Osteoblast (primary cell): ENCODE data around the gene PIR. TPM values are rescaled to one million over a fixed set of nuclear protein-coding genes. Genes with fewer than 3 reads are reported as not detected.

ENCODE experiments used
- DNase-seq: peaks from one replicate; pipeline ENCODE4 v3.0.0; 2011; ENCODE audit warnings: low spot score, mixed read lengths; ENCODE audit not compliant: insufficient read length; ENCODE audit errors: missing footprints
- H2AFZ ChIP-seq: 2 replicates; pipeline ENCODE4 v1.6.0; 2011; ENCODE audit warnings: mild to moderate bottlenecking, low read length
- H3K27ac ChIP-seq: 2 replicates; pipeline ENCODE4 v1.5.1; 2011; ENCODE audit warnings: mild to moderate bottlenecking, low read depth, low read length, moderate library complexity
- H3K27me3 ChIP-seq: 2 replicates; pipeline ENCODE4 v1.6.0; 2012; ENCODE audit warnings: mild to moderate bottlenecking, control low read depth, inconsistent platforms, low read length, moderate library complexity; ENCODE audit not compliant: insufficient read depth
- H3K36me3 ChIP-seq: 2 replicates; pipeline ENCODE4 v1.5.1; 2011; ENCODE audit warnings: mild to moderate bottlenecking, low read length, control low read depth, moderate library complexity; ENCODE audit not compliant: insufficient read depth
- H3K4me1 ChIP-seq: 2 replicates; pipeline ENCODE4 v1.5.1; 2011; ENCODE audit warnings: mild to moderate bottlenecking, low read length, control low read depth, moderate library complexity; ENCODE audit not compliant: insufficient read depth
- H3K4me2 ChIP-seq: 2 replicates; pipeline ENCODE4 v1.6.0; 2011; ENCODE audit warnings: mild to moderate bottlenecking, low read length; ENCODE audit not compliant: insufficient read depth
- H3K4me3 ChIP-seq: fragments of 200-600 bp; sonication (generic); 3 replicates; pipeline ENCODE4 v1.5.1; 2012; ENCODE audit warnings: mild to moderate bottlenecking, low read length, inconsistent platforms; ENCODE audit not compliant: insufficient read depth
- H3K79me2 ChIP-seq: 2 replicates; pipeline ENCODE4 v1.6.0; 2012; ENCODE audit warnings: mild to moderate bottlenecking, low read length, control low read depth, inconsistent platforms; ENCODE audit not compliant: insufficient read depth
- H3K9me3 ChIP-seq: 2 replicates; pipeline ENCODE4 v1.5.1; 2011; ENCODE audit warnings: low read depth, low read length, control low read depth
- H4K20me1 ChIP-seq: 2 replicates; pipeline ENCODE4 v1.6.0; 2012; ENCODE audit warnings: mild to moderate bottlenecking, low read length, control low read depth; ENCODE audit not compliant: insufficient read depth
- CTCF ChIP-seq: IDR thresholded peaks from 2 replicates; pipeline ENCODE4 v1.5.1; 2011; ENCODE audit warnings: mild to moderate bottlenecking, low read depth, low read length, moderate library complexity; ENCODE audit errors: extremely low read depth
- total RNA-seq: library from RNA; depleted of rRNA; stranded (reverse); fragments of >200 nt; gene quantifications from 2 replicates; pipeline ENCODE4 v1.2.3, GENCODE V29; 2012

The PIR gene
- total RNA-seq, 1 donor = 15.9 TPM

- no peak for TF ChIP-seq CTCF
- peaks cover 4% of the 10 kb centered on the region for H3K4me1 ChIP-seq
- no peak overlapping the region for H3K4me2 ChIP-seq
- DNase-seq = no peak
- H3K36me3 ChIP-seq = no peaks in the 10 kb centered on the region
- no peak overlapping the region for H3K4me3 ChIP-seq
- H3K27me3 ChIP-seq = peaks cover 19% of the 10 kb centered on the region
- no peaks in the 10 kb centered on the region for H4K20me1 ChIP-seq
- H2AFZ ChIP-seq = no peak overlapping the region
- no peak overlapping the region for H3K27ac ChIP-seq
- H3K79me2 ChIP-seq = no peaks in the 10 kb centered on the region
- H3K9me3 ChIP-seq = no peaks in the 10 kb centered on the region
Measured at GRCh38 chrX:15496824-15497223, 3.7 kb upstream of the PIR start.

- Histone ChIP-seq H3K4me1 (peaks cover 4% of the 10 kb centered on the region), H3K27ac (no peak overlapping the region), H4K20me1 (no peaks in the 10 kb centered on the region), H3K79me2 (no peaks in the 10 kb centered on the region), H3K4me3 (no peak overlapping the region), H2AFZ (no peak overlapping the region), H3K36me3 (no peaks in the 10 kb centered on the region), H3K27me3 (peaks cover 9% of the 10 kb centered on the region), H3K9me3 (no peaks in the 10 kb centered on the region), H3K4me2 (no peak overlapping the region)
- DNase-seq = no peak
- TF ChIP-seq CTCF = no peak
Measured at GRCh38 chrX:15495801-15496200, 2.7 kb upstream of the PIR start.

GRCh38 chrX:15492469-15492868, 664 bp downstream of the PIR start:
- Histone ChIP-seq H3K4me1 (peaks cover 4% of the 10 kb centered on the region), H3K79me2 (no peaks in the 10 kb centered on the region), H3K36me3 (peaks cover 3% of the 10 kb centered on the region), H2AFZ (peak overlapping the region; percentile 91), H3K27ac (peak overlapping the region; percentile 7), H3K4me2 (peak overlapping the region; percentile 87), H3K27me3 (no peaks in the 10 kb centered on the region), H3K4me3 (peak overlapping the region; percentile 76), H3K9me3 (no peaks in the 10 kb centered on the region), H4K20me1 (no peaks in the 10 kb centered on the region)
- DNase-seq = no peak
- TF ChIP-seq CTCF = no peak

- H3K9me3 ChIP-seq = no peaks in the 10 kb centered on the region
- no peaks in the 10 kb centered on the region for H3K4me1 ChIP-seq
- no peak overlapping the region for H3K27ac ChIP-seq
- no peak for DNase-seq
- no peak overlapping the region for H3K4me2 ChIP-seq
- H3K4me3 ChIP-seq = no peak overlapping the region
- no peaks in the 10 kb centered on the region for H3K36me3 ChIP-seq
- H3K79me2 ChIP-seq = no peaks in the 10 kb centered on the region
- H3K27me3 ChIP-seq = no peaks in the 10 kb centered on the region
- no peaks in the 10 kb centered on the region for H4K20me1 ChIP-seq
- no peak for TF ChIP-seq CTCF
- no peak overlapping the region for H2AFZ ChIP-seq
Measured at GRCh38 chrX:15483891-15484290, 9.2 kb downstream of the PIR start.
